SK-N-SH (cell line): ENCODE measurements around the gene F2RL3. TPM values are rescaled to one million over a fixed set of nuclear protein-coding genes. Genes with fewer than 3 reads are reported as not detected.

Experiments
- polyA plus RNA-seq, 3 experiments: library from polyadenylated mRNA; depleted of rRNA; stranded (reverse); fragments of >200 nt; gene quantifications; 2 replicates each; pipeline ENCODE4 v1.2.3, GENCODE V29; 2012
- small RNA-seq, 7 experiments: library from RNA; depleted of rRNA; stranded (forward); fragments of <200 nt; gene quantifications; one replicate each; pipeline ENCODE3, GENCODE V24; 2012

Gene F2RL3
- polyA plus RNA-seq, 1 of the 3 experiments (the other 2 are of a cell fraction), result not detected

Small RNA genes within 50 kb of the gene (small RNA-seq; reads per million reads assigned to genes)
- 0 reads per million in 7 experiments for gene RN7SL823P
- 0 reads per million in 7 experiments for gene RN7SL835P

Other genes with a start within 250 kb of the F2RL3 start
- gene SMIM7, start 228.9 kb upstream of the F2RL3 start, polyA plus RNA-seq (2012; rRNA removed), result 74.2 and 79.9 TPM in 2 replicates
- gene TMEM38A, start 227.9 kb upstream of the F2RL3 start, polyA plus RNA-seq (2012; rRNA removed), result 3.3 and 4.3 TPM in 2 replicates
- gene NWD1, start 169.2 kb upstream of the F2RL3 start, polyA plus RNA-seq (2012; rRNA removed), result not detected in 2 replicates
- 29.7 and 31.2 TPM in 2 replicates for gene SIN3B, start 59.6 kb upstream of the F2RL3 start, polyA plus RNA-seq (2012; rRNA removed)
- 1.0 and 1.2 TPM in 2 replicates for gene CPAMD8, start 137.8 kb downstream of the F2RL3 start, polyA plus RNA-seq (2012; rRNA removed)
- gene HAUS8, start 186.5 kb downstream of the F2RL3 start, polyA plus RNA-seq (2012; rRNA removed), result 7.4 and 9.6 TPM in 2 replicates
- gene MYO9B, start 186.8 kb downstream of the F2RL3 start, polyA plus RNA-seq (2012; rRNA removed), result 28.4 and 37.6 TPM in 2 replicates